Panc1 (cell line): ENCODE data around the gene PDCL3.

ENCODE experiments used
- CTCF ChIP-seq: fragments of 450-650 bp; IDR thresholded peaks from 2 replicates; pipeline ENCODE4 v1.5.1; 2017; ENCODE audit warnings: mild to moderate bottlenecking
- POLR2AphosphoS5 ChIP-seq: IDR thresholded peaks from 2 replicates; pipeline ENCODE4 v1.6.1; 2012; ENCODE audit warnings: mild to moderate bottlenecking, low read depth, low read length, moderate library complexity
- REST ChIP-seq, 2 experiments: IDR thresholded peaks; 2 replicates each; pipeline ENCODE4 v1.6.1; 2011 to 2012; ENCODE audit warnings: low read depth in 2 of 2, control low read depth in 1 of 2, low read length in 1 of 2, mild to moderate bottlenecking in 1 of 2, moderate library complexity in 1 of 2; ENCODE audit not compliant: insufficient read depth in 1 of 2
- SIN3A ChIP-seq: IDR thresholded peaks from 2 replicates; pipeline ENCODE4 v1.6.1; 2012; ENCODE audit warnings: low read depth, mild to moderate bottlenecking, low read length, moderate library complexity, borderline replicate concordance; ENCODE audit not compliant: insufficient read depth

- TF ChIP-seq CTCF (no peak), REST (IDR thresholded peaks at IDR 0.05; ENCODE audit: insufficient read depth in 1 of 2, low read depth in 2 of 2, low read length in 1 of 2) (no peak), POLR2AphosphoS5 (no peak), SIN3A (no peak)
Observed at GRCh38 chr2:100599566-100599965, 36.8 kb downstream of the PDCL3 start.
